HepG2 (cell line): ENCODE data around the gene SDK1.

Source experiments
- ISX ChIP-seq: sonication (generic); formaldehyde crosslinking; conservative IDR thresholded peaks from 2 replicates; pipeline ENCODE4 v1.5.0; 2020; ENCODE audit warnings: missing genetic modification reagents
- SP1 ChIP-seq, 2 experiments: fragments of 450-650 bp in 1 of 2; sonication (generic) in 1 of 2; formaldehyde crosslinking in 1 of 2; IDR thresholded peaks; 2 replicates each; pipeline versions ENCODE4 v1.4.0 to v1.6.1; 2016 to 2020; ENCODE audit warnings: missing genetic modification reagents in 1 of 2
- ZNF24 ChIP-seq: fragments of 450-650 bp; IDR thresholded peaks from 2 replicates; pipeline ENCODE4 v1.6.1; 2017; ENCODE audit warnings: antibody characterized with exemption, mild to moderate bottlenecking
- TF ChIP-seq, protein P1 (sequence below): IDR thresholded peaks from 2 replicates; pipeline ENCODE4 v1.6.1; 2012; ENCODE audit warnings: inconsistent platforms

GRCh38 chr7:3847336-3847735, 546.3 kb downstream of the SDK1 start:
- TF ChIP-seq ZNF24: no peak
- TF ChIP-seq, protein P1, sequence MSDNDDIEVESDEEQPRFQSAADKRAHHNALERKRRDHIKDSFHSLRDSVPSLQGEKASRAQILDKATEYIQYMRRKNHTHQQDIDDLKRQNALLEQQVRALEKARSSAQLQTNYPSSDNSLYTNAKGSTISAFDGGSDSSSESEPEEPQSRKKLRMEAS: no peak
- no peak for TF ChIP-seq ISX
- TF ChIP-seq SP1 (IDR thresholded peaks at IDR 0.05): no peak
- TF ChIP-seq SP1 (CRISPR knock-in tag; IDR thresholded peaks at IDR 0.05): no peak
